IPS-NIHi11 (cell line): ENCODE results near the gene SLC35F4.
"Not testable (repeated sequence)": the region's sequence is repeated elsewhere in the genome, so short reads cannot be mapped to it uniquely, and the experiment has no call there.

Source experiments
- DNase-seq: peaks from one replicate; pipeline ENCODE4 v3.0.0; 2012; ENCODE audit warnings: mixed read lengths, low spot score

SLC35F4 gene

DNA sequence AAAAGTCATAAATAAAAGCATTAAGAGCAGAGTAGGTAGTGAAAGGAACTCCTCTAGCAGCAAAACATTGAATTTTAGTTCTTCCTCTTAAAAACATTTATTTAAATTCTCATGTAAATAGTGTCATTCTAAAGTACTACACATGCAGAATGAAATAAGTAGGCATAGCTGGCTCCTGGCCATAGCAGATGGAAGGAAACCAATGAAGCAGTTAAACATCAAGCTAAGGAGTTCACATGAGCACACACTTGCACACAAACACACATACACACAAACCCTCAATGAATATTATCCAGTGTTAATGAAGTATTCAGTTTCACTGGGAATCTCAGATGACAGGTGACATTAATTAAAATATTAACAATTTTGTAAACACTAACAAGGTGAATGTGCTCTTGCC, 69.3 kb downstream of the SLC35F4 start:
- DNase-seq: no peak

DNA sequence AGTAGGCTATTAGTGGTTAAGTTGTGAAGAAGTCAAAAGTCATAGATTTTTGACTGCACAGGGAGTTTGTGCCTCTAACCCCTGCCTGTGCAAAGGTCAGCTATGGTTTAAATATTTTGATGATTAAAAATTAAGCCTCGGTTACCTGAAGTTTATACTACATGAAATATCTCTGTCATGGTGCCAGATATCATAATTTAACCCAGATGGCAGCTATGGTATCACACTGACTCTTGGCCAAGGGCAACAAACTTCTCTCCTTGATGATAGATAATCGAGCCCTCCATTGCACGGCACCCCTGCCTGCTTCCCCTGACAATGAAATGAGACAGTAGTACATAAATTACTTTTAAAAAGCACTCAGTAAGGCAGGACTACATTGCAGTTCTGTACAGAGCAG, 80.8 kb downstream of the SLC35F4 start:
- DNase-seq: no peak

DNA sequence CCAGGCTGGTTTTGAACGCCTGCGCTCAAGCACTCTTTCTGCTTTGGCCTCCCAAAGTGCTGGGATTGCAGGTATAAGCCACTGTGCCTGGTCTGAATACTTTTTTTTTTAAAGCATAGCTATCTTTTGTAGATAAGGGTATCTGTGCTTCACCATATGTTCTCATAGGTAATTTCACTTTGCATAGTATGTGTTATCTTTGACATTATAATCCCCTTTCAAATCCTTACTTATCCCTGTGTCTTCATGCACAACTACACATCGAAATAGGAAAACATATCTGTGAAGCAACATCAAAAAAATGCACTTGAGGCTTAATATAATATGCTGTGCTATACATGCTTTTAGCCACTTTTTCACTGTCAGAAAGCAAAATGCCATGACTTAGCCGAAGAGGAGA, 94.1 kb downstream of the SLC35F4 start:
- DNase-seq: no peak

DNA sequence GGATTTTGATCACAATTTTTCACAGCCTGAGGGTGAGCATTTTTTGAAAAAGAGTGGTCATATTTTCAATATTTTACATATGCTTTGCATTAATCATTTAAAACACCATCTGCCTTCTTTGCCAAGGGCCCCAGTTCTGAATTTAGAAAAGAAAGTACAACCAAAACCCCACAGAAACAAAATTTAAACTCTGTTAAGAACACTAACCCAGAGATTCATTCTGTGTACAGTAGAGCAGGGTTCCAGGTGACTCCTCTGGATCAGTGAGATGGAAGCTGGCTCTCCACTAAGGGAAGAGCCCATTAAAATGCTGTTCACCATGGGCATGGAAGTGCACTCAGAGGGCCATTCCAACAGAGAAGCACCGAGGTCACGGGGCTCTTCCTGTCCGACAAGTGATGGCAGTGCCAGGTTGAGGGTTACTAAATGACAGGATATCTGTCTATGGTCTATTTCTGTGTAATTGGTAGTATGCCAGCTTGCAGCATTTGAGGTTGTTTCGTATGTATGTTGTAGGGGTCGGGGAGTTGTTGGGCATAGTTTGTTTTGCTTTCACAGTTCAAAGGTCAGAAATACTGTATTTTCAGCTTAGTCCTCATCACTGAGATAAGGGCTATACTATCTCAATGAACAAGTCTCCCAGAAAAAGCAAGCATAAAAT, 95.9 kb downstream of the SLC35F4 start:
- DNase-seq: no peak

DNA sequence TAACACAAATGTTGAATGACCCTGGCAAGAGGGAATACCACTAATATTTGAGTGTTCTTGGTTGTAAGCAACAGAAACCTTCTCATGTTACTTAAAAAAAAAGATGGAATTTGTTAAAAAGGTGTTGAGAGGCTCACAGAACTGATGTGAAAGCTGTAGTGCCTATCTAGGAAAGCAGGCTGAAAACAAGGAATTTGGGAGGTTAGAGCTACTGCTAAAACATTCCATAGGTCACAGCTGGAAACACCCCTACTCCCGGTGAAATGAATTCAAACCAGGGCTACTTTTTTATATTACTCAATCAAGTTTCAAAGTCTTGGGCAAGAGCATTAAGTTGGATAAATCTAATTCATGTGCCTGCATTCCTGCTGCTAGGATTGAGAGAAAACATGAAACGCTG, 104.1 kb downstream of the SLC35F4 start:
- DNase-seq: no peak

DNA sequence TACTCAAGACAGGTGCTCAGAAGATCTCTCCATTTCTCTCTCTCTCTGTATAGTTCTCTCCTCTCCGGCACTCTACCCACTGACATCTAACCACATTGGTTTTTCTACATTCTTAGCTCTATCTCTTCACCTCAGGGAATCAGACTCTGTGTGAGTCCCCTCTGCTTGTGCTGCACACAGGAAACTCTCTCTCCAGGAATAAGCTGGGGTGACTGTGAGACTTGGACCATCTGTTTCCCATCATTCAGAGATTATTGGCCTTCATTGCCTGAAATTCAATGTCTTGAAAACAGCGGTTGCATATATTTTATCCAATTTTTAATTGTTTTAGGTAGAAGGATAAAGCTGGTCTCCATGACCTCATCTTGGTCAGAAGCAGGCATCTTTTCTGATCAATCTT, 105.0 kb downstream of the SLC35F4 start:
- no peak for DNase-seq

DNA sequence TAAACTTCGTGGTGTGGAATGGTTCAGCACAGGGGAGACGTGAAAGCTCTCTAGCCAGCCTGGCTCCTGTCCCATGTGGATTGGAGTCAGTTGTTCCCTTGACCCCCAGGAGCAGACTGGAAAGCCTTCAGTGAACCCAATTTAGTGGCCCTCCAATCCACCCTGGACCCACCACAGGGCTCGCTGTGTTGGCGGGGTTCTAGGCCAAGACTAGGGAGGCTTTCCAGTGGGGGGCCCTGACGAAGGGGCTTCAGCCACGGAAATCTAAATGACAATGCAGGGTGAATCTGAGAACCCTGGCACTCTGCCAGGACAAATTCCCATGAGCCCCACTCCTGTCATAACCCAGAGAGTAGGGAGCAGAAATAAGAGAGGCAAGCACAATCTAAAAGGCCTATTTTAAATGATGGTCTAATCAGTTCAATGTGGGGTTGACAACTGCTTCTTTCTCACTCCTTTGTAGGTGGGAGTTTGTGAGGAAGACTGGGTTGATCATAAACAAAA, 110.8 kb downstream of the SLC35F4 start:
- no peak for DNase-seq

DNA sequence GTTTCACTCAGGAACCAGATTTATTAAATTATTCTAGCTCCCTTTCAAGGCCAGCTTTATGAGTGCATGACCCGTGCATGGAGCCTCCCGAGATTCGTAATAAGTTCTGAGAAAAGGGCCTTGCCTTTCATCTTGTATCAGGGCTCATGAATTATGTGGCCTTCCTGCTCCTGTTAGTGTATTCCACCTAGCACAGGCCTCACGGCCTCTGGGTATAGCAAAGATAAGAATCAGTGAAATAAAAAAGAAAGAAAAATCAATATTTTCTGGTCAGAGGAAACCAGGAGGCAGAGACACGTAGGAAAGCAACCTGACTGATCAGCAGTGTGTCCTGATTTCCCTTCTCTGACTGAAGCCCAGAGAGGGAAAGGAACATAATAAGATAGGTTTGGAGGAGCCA, 111.4 kb downstream of the SLC35F4 start:
- DNase-seq: no peak

DNA sequence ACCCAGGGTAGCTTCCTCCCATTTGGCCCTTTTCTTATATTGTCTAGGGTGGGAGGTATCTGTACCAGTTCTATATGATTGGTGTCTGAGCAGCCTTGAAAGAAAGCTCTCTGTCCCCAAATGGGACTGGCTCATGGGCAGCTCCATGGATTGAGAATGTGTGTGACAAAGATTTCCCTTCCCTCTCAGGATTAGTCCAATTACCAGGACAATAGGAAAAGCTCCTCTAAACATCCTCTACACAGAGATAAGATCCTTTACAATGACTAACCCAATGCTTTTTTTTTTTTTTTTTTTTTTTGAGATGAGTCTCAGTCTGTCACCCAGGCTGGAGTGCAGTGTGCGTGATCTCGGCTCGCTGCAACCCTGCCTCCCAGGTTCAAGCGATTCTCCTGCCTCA, 112.1 kb downstream of the SLC35F4 start:
- no peak for DNase-seq

DNA sequence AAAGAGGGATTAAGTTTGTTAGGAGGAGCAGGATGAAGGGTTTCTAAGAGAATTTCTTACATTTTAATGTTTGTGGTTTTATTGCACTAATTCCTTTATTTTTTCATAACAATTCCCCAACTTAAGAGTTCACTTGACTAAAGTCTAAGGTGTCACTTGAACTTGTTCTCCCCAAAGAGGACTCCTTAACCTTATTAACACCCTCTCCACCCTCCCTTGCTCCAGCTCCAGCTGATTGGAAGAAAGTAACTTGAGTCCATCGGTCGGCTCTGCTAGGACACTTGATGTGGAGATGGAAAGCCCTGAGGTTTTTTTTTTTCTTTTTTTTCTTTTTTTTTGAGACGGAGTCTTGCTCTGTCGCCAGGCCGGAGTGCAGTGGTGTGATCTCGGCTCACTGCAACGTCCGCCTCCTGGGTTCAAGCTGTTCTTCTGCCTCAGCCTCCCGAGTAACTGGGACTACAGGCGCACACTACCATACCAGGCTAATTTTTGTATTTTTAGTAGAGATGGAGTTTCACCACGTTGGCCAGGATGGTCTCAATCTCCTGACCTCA, 113.7 kb downstream of the SLC35F4 start:
- DNase-seq: not testable (repeated sequence)

DNA sequence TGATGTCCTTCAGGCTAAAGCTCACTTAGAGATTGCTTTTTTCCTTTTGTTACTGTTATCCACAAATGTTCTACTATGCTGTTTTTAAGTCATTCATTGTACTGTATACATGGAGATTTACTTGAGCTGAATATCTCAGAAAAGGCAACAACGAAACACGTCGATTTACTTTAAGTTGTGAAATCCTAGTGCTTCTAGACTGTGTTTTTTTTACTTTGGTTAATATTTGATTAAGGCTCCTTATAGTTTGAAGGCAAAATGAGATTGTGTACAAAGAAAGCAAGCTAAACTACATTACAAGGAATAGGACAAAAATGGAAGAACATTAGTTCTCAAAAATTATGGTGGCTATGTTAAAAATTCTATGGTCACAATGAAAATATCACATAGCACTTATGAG, 114.5 kb downstream of the SLC35F4 start:
- no peak for DNase-seq

DNA sequence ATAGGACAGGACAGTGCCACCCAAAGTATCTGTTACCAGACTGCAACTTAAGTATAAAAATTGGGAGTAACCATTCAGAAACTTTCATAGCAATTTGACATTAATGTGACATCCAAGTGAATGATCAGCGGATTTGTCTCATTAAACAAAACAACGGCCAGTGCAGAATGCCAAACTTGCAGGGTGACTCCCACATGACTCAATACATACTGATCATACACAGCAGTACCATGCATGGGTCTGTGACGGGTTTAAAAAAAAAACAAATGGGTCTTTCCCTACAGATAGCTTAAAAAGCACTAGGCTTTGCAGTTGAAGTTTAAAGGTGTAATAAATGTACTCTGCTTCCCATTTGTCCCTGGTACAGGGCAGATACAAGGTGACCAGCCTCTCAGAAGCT, 116.6 kb downstream of the SLC35F4 start:
- no peak for DNase-seq

DNA sequence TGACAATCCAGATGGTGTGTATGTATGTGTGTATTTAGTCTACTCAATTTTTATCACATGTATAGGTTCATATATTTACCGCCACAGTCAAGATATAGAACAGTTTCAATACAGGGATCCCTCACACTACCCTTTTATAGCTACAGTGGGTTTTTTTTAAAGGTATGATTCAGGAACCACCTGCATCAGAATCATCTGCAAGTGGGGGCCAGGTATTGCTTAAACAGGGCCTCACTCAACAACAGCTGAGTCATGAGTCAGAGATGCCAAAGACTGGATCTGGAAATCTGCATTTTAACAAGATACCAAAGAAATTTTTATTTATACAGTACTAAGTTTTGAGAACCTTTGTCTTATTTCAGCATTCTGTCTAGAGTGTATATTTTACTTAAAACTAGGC, 117.6 kb downstream of the SLC35F4 start:
- no peak for DNase-seq

DNA sequence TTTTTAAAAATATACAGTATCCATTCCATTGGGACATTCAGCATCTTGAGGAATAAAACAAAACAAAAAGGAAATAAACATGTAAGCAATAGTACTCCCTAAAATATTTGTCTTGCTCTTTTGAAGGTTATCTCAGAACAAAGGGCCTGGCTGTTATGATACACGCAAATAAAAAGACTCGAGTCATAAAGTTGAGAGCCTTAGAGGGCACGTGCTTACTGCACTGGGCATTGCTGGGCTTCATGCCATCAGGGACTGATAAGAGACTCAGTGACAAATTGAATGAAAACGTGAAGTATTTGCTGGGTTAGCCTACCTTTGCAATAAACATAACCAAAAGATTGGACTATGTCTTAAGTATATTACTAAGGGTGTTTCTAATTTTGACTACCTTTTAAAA, 118.9 kb downstream of the SLC35F4 start:
- no peak for DNase-seq

DNA sequence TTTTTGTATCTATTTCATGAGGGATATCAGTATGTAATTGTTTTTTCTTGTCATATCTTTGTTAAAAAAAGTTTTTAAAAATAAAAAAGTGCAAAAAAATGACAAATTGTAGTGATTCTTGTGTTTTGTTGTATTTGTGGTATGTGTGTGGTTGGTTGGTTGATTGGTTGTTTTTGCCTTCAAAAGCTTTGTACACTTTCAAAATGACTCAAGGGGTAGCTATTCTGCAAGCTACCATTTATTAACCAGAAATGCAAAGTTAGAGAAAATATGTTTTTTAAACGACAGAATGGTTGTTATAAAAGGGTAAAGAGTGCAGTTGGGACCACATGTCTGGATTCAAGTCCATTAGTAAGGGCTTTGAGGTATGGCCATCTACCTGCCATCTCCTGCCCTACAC, 119.3 kb downstream of the SLC35F4 start:
- no peak for DNase-seq

DNA sequence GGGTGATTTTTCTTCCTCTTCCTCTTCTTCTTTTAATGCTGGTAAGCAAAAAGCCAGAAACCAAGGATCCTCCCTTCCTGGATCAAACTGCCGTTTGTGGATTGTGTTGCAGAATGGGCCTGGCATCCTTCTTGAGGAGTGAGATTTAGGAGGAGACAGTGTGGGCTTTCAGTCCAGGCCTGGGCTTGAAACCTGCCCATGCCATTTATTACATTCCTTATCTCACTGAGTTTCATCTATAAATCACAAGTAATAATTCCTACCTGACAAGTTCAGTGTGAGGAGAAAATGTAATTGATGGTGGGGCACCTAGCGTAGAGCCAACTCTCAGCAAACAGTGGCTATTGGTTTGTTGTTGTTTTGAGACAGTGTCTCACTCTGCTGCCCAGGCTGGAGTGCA, 126.4 kb downstream of the SLC35F4 start:
- DNase-seq: no peak

DNA sequence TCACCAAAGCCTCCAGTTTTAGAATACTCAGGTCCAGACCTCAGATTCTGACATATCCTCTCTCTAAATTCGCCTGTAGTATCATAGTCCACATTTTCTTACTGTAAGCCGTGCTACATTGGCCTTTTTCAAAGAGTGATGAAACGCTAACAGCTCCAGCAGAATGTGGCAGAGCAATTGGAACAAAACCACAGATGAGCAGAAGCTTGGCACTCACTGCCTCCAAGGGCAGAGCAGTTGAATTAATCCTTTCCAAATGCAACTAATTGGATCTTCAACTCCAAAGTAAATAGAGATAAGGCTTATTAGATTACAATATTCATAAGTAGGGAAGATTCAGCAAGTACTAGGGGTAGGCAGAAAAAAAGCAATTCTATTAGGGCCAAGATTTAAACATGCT, 128.3 kb downstream of the SLC35F4 start:
- DNase-seq: no peak

DNA sequence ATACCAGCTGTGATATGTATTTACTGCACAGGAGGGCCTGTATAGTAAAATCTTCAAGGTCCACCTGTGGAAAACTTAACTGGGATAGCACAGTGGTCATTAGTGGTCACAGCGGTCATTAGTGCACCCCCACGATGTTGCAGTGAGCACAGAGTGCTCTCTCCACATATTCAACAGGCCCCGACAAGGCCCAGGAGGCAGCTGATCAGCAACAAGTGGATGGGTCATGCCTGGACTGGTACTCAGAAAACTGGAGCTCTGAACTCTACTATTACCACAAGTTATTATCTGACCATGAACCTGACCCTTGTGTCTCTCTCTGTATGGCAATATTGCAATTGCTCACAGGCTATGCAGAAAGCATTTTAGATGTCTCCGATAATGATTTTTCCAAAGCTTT, 129.5 kb downstream of the SLC35F4 start:
- DNase-seq: no peak

DNA sequence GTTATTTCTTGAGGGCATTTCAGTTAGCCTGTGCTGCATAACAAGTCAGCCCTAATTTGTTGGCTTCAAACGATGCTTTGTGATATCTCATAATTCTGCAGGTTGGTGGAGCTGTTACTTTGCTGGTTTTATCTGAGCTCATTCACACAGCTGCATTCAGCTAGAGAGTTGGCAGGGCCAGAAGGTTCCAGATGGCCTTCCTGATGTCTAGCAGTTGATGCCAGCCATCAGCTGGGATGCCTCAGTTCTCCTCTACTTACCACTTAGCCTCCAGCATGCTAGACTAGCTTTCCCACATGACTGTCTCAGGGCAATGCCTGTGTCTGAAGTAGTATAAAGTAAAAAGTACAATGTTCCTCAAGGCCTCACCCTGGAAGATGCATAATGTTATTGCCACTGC, 130.6 kb downstream of the SLC35F4 start:
- DNase-seq: no peak

DNA sequence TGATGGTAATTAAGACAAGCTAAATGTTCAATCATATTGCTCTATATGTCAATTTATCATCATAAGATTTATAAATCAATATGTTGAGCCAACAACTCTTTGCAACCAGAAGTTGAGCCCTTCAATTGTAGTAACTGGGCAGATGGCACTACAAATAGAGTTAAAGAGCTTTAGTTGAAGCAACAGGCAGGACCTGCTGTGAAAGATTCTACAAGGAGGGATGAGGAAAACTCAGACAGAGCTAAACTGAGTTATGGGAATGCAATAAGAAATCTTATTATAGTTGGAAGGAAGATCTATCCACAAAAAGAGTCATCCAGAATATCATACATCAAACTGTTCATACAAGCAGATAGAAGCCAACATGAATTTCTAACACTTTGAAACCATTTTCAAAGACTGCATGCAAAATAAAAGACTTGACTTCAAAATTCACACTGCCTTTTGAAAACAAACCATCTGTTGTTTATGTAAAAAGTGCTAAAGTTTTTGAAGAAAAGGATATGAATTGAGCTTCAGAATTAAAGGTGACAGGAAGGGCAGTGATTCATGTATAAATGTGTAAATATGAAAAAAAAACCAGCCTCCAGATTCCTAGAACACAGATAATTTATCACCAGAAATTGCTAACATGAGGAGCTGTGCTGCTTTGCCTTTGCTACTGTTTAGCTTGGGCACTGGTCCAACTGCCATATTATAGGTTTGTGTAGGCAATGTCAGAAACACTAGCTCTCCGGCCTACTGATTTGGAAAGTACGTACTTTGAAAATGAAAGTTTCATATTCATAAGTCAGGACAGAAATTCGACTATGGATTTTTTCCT, 133.2 kb downstream of the SLC35F4 start:
- DNase-seq: no peak

DNA sequence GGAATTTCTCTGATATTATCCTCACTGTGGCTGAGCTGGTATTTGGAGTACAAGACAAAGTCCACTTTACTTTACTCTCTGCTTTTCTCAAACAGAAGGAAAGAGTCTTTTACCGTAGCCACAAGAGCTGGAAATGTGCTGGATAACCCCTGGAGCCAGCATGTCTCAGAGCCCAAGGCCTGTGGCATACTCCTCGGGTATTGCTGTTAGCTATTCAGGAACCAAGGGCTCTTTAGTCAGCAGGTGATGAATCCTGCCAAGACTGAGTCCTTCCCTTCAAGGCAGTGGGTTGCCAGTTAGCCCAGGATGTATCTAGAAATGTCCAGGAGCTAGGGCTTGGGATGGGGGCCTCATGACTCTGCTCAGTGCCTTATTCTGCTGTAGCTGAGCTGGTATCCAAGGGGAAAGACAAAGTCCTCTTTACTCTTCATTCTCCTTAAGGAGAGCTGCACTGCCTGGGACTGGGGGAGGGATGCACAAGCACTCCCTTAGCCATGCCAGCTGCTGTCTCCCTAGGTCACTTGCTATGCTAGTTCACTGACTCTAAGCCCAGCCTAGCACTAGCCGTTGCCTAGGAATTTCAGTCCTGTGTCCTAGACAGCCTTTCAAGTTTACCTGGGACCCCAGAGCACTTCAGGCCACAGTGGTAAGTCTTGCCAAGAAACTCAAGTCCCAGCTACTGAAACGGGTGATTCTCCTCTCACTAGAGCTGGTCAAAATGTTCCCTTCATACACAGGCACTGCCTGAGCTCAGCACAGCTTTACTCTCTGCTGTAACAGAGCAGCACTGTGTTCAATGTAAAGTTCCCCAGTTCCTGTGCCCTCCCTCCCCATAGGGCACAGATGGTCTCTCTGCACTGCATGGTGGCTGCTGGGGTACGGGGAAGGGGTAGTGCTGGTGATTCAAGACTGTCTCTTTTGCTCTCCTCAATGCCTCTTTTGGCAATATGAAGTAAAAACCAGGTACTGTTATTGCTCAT, 136.4 kb downstream of the SLC35F4 start:
- DNase-seq: no peak

DNA sequence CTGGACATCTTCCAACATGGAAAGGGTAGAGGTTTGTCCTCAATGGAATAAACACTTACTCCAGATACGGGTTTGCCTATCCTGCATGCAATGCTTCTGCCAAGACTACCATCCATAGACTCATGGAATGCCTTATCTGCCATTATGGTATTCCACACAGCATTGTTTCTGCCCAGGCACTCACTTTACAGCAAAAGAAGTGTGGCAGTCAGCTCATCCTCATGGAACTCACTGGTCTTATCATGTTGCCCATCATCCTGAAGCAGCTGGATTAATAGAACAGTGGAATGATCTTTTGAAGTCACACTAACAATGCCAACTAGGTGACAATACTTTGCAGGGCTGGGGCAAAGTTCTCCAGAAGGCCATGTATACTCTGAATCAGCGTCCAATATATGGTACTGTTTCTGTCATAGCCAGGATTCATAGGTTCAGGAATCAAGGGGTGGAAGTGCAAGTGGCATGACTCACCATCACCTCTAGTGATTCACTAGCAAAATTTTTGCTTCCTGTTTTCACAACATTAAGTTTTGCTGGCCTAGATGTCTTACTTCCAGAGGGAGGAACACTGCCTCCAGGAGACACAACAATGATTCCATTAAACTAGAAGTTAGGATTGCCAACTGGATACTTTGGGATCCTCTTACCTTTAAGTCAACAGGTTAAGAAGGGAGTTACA, 140.4 kb downstream of the SLC35F4 start:
- DNase-seq: no peak
